Keratinocyte (primary cell): ENCODE results near the gene TAX1BP3. TPM values are rescaled to one million over a fixed set of nuclear protein-coding genes. Genes with fewer than 3 reads are reported as not detected.

ENCODE experiments used
- DNase-seq: peaks from one replicate; pipeline ENCODE4 v3.0.0-alpha.2; 2011; ENCODE audit warnings: low read depth, missing footprints, low spot score
- FAIRE-seq: peaks from 2 replicates; lab custom pipeline; 2011; peaks lifted over from hg19 to GRCh38; lab: Jason Lieb, UNC
- H2AFZ ChIP-seq: 2 replicates; pipeline ENCODE4 v1.6.0; 2012; ENCODE audit warnings: low read length, control low read depth, inconsistent platforms; ENCODE audit not compliant: control insufficient read depth
- H3K27ac ChIP-seq: 2 replicates; pipeline ENCODE4 v1.5.1; 2011; ENCODE audit warnings: low read length; ENCODE audit not compliant: control insufficient read depth, insufficient read depth
- H3K27me3 ChIP-seq: 3 replicates; pipeline ENCODE4 v1.6.0; 2011; ENCODE audit warnings: low read length; ENCODE audit not compliant: control insufficient read depth, insufficient read depth; ENCODE audit errors: extremely low read depth
- H3K36me3 ChIP-seq, 2 experiments: 2 replicates in 1 of 2; 3 replicates in 1 of 2; pipeline ENCODE4 v1.5.1; 2011; ENCODE audit warnings: low read length in 2 of 2, mild to moderate bottlenecking in 1 of 2; ENCODE audit not compliant: control insufficient read depth in 2 of 2, insufficient read depth in 2 of 2; ENCODE audit errors: extremely low read depth in 1 of 2
- H3K4me1 ChIP-seq: 3 replicates; pipeline ENCODE4 v1.5.1; 2011; ENCODE audit warnings: low read length; ENCODE audit not compliant: control insufficient read depth, insufficient read depth; ENCODE audit errors: extremely low read depth
- H3K4me2 ChIP-seq: 3 replicates; pipeline ENCODE4 v1.6.0; 2011; ENCODE audit warnings: low read depth, low read length; ENCODE audit not compliant: control insufficient read depth, insufficient read depth; ENCODE audit errors: extremely low read depth
- H3K4me3 ChIP-seq, 3 experiments: fragments of 200-600 bp in 1 of 3; sonication (generic) in 1 of 3; 2 replicates in 2 of 3; 3 replicates in 1 of 3; pipeline ENCODE4 v1.5.1; 2011 to 2016; ENCODE audit warnings: low read length in 3 of 3, mild to moderate bottlenecking in 3 of 3, control low read depth in 2 of 3, inconsistent platforms in 1 of 3, low read depth in 1 of 3, mixed read lengths in 1 of 3, mixed run types in 1 of 3, moderate library complexity in 1 of 3; ENCODE audit not compliant: control insufficient read depth in 2 of 3, insufficient read depth in 2 of 3; ENCODE audit errors: extremely low read depth in 1 of 3
- H3K79me2 ChIP-seq: 2 replicates; pipeline ENCODE4 v1.6.0; 2012; ENCODE audit warnings: low read length; ENCODE audit not compliant: control insufficient read depth, insufficient read depth
- H3K9ac ChIP-seq: 3 replicates; pipeline ENCODE4 v1.6.0; 2011; ENCODE audit warnings: low read length; ENCODE audit not compliant: control insufficient read depth, insufficient read depth; ENCODE audit errors: extremely low read depth
- H3K9me1 ChIP-seq: 3 replicates; pipeline ENCODE4 v1.6.0; 2011; ENCODE audit warnings: low read length; ENCODE audit not compliant: control insufficient read depth, insufficient read depth; ENCODE audit errors: extremely low read depth
- H3K9me3 ChIP-seq: 2 replicates; pipeline ENCODE4 v1.5.1; 2012; ENCODE audit warnings: low read depth, low read length; ENCODE audit not compliant: control insufficient read depth
- H4K20me1 ChIP-seq: 3 replicates; pipeline ENCODE4 v1.6.0; 2011; ENCODE audit warnings: low read length; ENCODE audit not compliant: control insufficient read depth, insufficient read depth; ENCODE audit errors: extremely low read depth
- EZH2 ChIP-seq: IDR thresholded peaks from one replicate; pipeline ENCODE4 v1.6.1; 2012; ENCODE audit warnings: inconsistent platforms, mild to moderate bottlenecking, low read length, moderate library complexity
- dilution Hi-C: fragments of 300-500 bp; cut with MboI; formaldehyde crosslinking; loops from one replicate; pipeline ENCODE4 v1.7.0; 2020; ENCODE audit warnings: low sequenced_read_pairs; ENCODE audit not compliant: extremely low pct_ligation_motif_present
- polyA plus RNA-seq, 5 experiments: library from polyadenylated mRNA; depleted of rRNA in 3 of 5; stranded (reverse) in 3 of 5; stranded (forward) in 1 of 5; unstranded in 1 of 5; fragments of >200 nt; gene quantifications; 1 replicate in 1 of 5; 2 replicates in 3 of 5; 3 replicates in 1 of 5; pipeline versions ENCODE4 v1.2.1 to v1.2.3, GENCODE V29; 2011 to 2012; ENCODE audit warnings: missing spikeins in 2 of 5, low read depth in 1 of 5, low replicate concordance in 1 of 5
- TF ChIP-seq, protein P1 (sequence below), 3 experiments: IDR thresholded peaks in 1 of 3; conservative IDR thresholded peaks in 1 of 3; optimal IDR thresholded peaks in 1 of 3; 2 replicates in 2 of 3; 3 replicates in 1 of 3; pipeline versions ENCODE3 to v1.5.1; 2011; ENCODE audit warnings: low read length in 3 of 3, mild to moderate bottlenecking in 3 of 3, moderate library complexity in 2 of 3, control low read depth in 1 of 3, inconsistent platforms in 1 of 3; ENCODE audit not compliant: insufficient read depth in 2 of 3; ENCODE audit errors: extremely low read depth in 1 of 3

The TAX1BP3 gene
- polyA plus RNA-seq, 1 donor (not counting 4 experiments of a cell fraction or from before 2014, with no cell fraction given) = 126 TPM

DNA sequence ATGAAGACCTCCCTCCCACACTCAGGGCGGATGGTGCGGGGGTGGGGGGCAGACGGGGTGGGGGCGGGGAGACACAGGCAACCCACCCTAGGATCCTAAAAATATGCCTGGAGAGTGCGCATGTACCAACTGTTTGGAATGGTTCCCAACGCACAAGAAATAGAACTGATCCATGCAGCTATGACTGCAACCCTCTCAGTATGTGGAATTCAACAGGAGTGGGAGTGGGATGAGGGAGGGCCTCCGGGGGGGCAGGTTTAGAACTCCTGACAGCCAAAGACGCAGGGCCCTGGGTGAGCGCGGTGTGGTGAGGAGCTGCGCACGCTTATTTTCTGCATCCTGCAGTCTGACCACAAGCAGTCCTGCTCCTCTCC, 28.7 kb upstream of the TAX1BP3 start:
- dilution Hi-C loops = no loop called here
- H4K20me1 ChIP-seq = no peaks in the 10 kb centered on the region
- no peak for DNase-seq
- H3K9ac ChIP-seq = no peak overlapping the region
- H3K36me3 ChIP-seq = no peaks in the 10 kb centered on the region
- no peak for FAIRE-seq
- H3K9me3 ChIP-seq = peaks cover 5% of the 10 kb centered on the region
- TF ChIP-seq, protein P1, sequence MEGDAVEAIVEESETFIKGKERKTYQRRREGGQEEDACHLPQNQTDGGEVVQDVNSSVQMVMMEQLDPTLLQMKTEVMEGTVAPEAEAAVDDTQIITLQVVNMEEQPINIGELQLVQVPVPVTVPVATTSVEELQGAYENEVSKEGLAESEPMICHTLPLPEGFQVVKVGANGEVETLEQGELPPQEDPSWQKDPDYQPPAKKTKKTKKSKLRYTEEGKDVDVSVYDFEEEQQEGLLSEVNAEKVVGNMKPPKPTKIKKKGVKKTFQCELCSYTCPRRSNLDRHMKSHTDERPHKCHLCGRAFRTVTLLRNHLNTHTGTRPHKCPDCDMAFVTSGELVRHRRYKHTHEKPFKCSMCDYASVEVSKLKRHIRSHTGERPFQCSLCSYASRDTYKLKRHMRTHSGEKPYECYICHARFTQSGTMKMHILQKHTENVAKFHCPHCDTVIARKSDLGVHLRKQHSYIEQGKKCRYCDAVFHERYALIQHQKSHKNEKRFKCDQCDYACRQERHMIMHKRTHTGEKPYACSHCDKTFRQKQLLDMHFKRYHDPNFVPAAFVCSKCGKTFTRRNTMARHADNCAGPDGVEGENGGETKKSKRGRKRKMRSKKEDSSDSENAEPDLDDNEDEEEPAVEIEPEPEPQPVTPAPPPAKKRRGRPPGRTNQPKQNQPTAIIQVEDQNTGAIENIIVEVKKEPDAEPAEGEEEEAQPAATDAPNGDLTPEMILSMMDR (optimal IDR thresholded peaks at IDR 0.05 in 1 of 3, IDR thresholded peaks at IDR 0.05 in 1 of 3, conservative IDR thresholded peaks at IDR 0.05 in 1 of 3; ENCODE audit: extremely low read depth in 1 of 3, insufficient read depth in 2 of 3, low read length in 3 of 3) = no peak
- no peak for TF ChIP-seq EZH2
- H3K4me1 ChIP-seq = peaks cover 4% of the 10 kb centered on the region
- H3K27me3 ChIP-seq = peaks cover 35% of the 10 kb centered on the region
- H3K9me1 ChIP-seq = no peaks in the 10 kb centered on the region
- H2AFZ ChIP-seq = no peak overlapping the region
- no peak overlapping the region for H3K4me3 ChIP-seq
- H3K79me2 ChIP-seq = no peaks in the 10 kb centered on the region
- H3K4me2 ChIP-seq = no peak overlapping the region
- H3K27ac ChIP-seq = no peak overlapping the region

DNA sequence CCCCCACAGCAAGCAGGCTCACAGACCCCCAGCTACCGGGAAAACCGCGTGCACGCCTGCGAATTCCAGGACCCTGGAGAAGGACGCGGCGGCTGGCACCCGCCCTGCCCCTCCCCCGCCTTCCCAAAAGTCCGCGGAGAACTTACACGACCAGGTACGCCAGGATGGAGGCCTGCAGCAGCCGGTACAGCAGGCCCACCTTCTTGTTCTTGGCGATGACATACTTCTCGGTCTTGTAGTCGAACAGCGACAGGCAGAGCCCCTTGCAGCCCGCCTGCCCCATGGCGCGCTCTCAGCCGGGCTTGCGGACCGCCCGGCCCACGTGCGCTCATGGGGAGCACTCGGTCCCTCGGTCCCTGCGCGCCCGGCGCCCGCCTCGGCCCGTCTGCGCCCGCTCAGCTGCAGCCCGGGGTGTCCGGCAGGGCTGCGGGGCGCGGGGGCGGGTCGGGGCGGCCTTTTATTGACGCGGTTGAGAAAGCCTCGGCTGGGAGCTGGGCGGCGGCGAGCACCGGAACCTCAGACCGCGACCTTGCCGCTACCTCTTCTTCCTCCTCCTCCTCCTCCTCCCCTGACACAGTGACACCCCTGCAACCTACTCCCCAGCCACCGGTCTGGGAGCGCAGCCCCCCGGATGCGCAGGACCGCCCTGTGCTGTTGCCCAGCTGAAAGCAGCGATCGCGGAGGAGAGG, 27.5 kb upstream of the TAX1BP3 start, which contains the start of gene P2RX5:
Gene P2RX5 (minus strand): TSS at position 433 of the 689 bp plus-strand sequence. CDS start 150 bp downstream, at position 283.
- DNase-seq (no peak), FAIRE-seq (no peak)
- Histone ChIP-seq H3K9me3 (peaks cover 5% of the 10 kb centered on the region), H3K27ac (no peak within 1 kb of the TSS), H3K4me3 (peak within 1 kb of the TSS; percentile 36 to 73 (median 66)), H3K27me3 (peaks cover 42% of the 10 kb centered on the region), H3K4me1 (peaks cover 4% of the 10 kb centered on the region), H4K20me1 (no peaks in the 10 kb centered on the region), H3K9ac (no peak within 1 kb of the TSS), H2AFZ (peak within 1 kb of the TSS; percentile 74), H3K9me1 (no peaks in the 10 kb centered on the region), H3K4me2 (peak within 1 kb of the TSS; percentile 77), H3K79me2 (no peaks in the 10 kb centered on the region), H3K36me3 (no peaks in the 10 kb centered on the region)
- dilution Hi-C loops = no loop called here
- TF ChIP-seq, protein P1 (optimal IDR thresholded peaks at IDR 0.05 in 1 of 3, IDR thresholded peaks at IDR 0.05 in 1 of 3, conservative IDR thresholded peaks at IDR 0.05 in 1 of 3; ENCODE audit: extremely low read depth in 1 of 3, insufficient read depth in 2 of 3, low read length in 3 of 3) = no peak
- TF ChIP-seq EZH2 = no peak
